Neuronal stem cell (in vitro differentiated cells): Measurements from ENCODE around the gene ASH1L.
"Not testable (repeated sequence)": the region's sequence is repeated elsewhere in the genome, so short reads cannot be mapped to it uniquely, and the experiment has no call there.

Experiments
- DNase-seq: peaks from one replicate; pipeline ENCODE4 v3.0.0-alpha.2; 2013; ENCODE audit warnings: low spot score
- H2AFZ ChIP-seq: one replicate; pipeline ENCODE4 v1.6.1; 2013; ENCODE audit warnings: mild to moderate bottlenecking, low read length, inconsistent platforms
- H2AK5ac ChIP-seq: 2 replicates; pipeline ENCODE4 v1.6.1; 2013; ENCODE audit warnings: low read depth, mild to moderate bottlenecking, inconsistent platforms, low read length, moderate library complexity, mixed read lengths
- H2BK120ac ChIP-seq: 2 replicates; pipeline ENCODE4 v1.6.1; 2013; ENCODE audit warnings: low read depth, mild to moderate bottlenecking, inconsistent platforms, low read length, moderate library complexity, mixed read lengths
- H2BK12ac ChIP-seq: one replicate; pipeline ENCODE4 v1.6.1; 2013; ENCODE audit warnings: low read length, inconsistent platforms
- H2BK15ac ChIP-seq: 2 replicates; pipeline ENCODE4 v1.6.1; 2013; ENCODE audit warnings: mild to moderate bottlenecking, low read length, inconsistent platforms, mixed read lengths
- H2BK5ac ChIP-seq: one replicate; pipeline ENCODE4 v1.6.1; 2013; ENCODE audit warnings: inconsistent platforms, mild to moderate bottlenecking, low read length, moderate library complexity
- H3K14ac ChIP-seq: one replicate; pipeline ENCODE4 v1.6.1; 2013; ENCODE audit warnings: low read length, inconsistent platforms
- H3K18ac ChIP-seq: 2 replicates; pipeline ENCODE4 v1.6.1; 2013; ENCODE audit warnings: low read length, inconsistent platforms
- H3K23ac ChIP-seq: 2 replicates; pipeline ENCODE4 v1.6.1; 2013; ENCODE audit warnings: low read depth, mild to moderate bottlenecking, mixed read lengths, low read length, inconsistent platforms; ENCODE audit not compliant: poor library complexity
- H3K27ac ChIP-seq: replicated peaks from 3 replicates; pipeline ENCODE4 v1.5.1; 2013; ENCODE audit warnings: low read length, inconsistent platforms
- H3K27me3 ChIP-seq, 3 experiments: 2 replicates each; pipeline ENCODE4 v1.6.1; 2013; ENCODE audit warnings: low read length in 3 of 3, mild to moderate bottlenecking in 2 of 3, inconsistent platforms in 1 of 3, low read depth in 1 of 3, mixed read lengths in 1 of 3, moderate library complexity in 1 of 3; ENCODE audit not compliant: control insufficient read depth in 3 of 3, insufficient read depth in 3 of 3
- H3K36me3 ChIP-seq, 2 donors: replicated peaks in 1 of 2; 2 replicates each; pipeline ENCODE4 v1.6.1; 2013; ENCODE audit warnings: low read length in 2 of 2; ENCODE audit not compliant: control insufficient read depth in 2 of 2, insufficient read depth in 2 of 2
- H3K4ac ChIP-seq: 2 replicates; pipeline ENCODE4 v1.6.1; 2013; ENCODE audit warnings: inconsistent platforms, mild to moderate bottlenecking, low read length, moderate library complexity
- H3K4me1 ChIP-seq, 2 donors: 1 replicate in 1 of 2; 2 replicates in 1 of 2; pipeline ENCODE4 v1.6.1; 2013; ENCODE audit warnings: low read length in 2 of 2, low read depth in 1 of 2; ENCODE audit not compliant: control insufficient read depth in 2 of 2, insufficient read depth in 1 of 2
- H3K4me2 ChIP-seq: one replicate; pipeline ENCODE4 v1.6.1; 2013; ENCODE audit warnings: mild to moderate bottlenecking, low read length, inconsistent platforms; ENCODE audit not compliant: insufficient read depth, poor library complexity, severe bottlenecking
- H3K4me3 ChIP-seq, 2 donors: 2 replicates each; pipeline ENCODE4 v1.5.1; 2013; ENCODE audit warnings: low read length in 2 of 2, mild to moderate bottlenecking in 2 of 2, inconsistent platforms in 1 of 2, moderate library complexity in 1 of 2
- H3K79me1 ChIP-seq: one replicate; pipeline ENCODE4 v1.6.1; 2013; ENCODE audit warnings: low read depth, mild to moderate bottlenecking, inconsistent platforms, low read length, moderate library complexity
- H3K9ac ChIP-seq: one replicate; pipeline ENCODE4 v1.6.1; 2013; ENCODE audit warnings: mild to moderate bottlenecking, low read depth, low read length, inconsistent platforms; ENCODE audit not compliant: poor library complexity
- H3K9me3 ChIP-seq, 2 donors: replicated peaks in 1 of 2; 2 replicates each; pipeline versions ENCODE3 to v1.6.1; 2013; ENCODE audit warnings: low read length in 2 of 2, mild to moderate bottlenecking in 2 of 2, inconsistent platforms in 1 of 2, low read depth in 1 of 2, mixed read lengths in 1 of 2, moderate library complexity in 1 of 2; ENCODE audit not compliant: control insufficient read depth in 2 of 2, insufficient read depth in 1 of 2
- H4K8ac ChIP-seq: one replicate; pipeline ENCODE4 v1.6.1; 2013; ENCODE audit warnings: low read depth, mild to moderate bottlenecking, inconsistent platforms, low read length, moderate library complexity
- H4K91ac ChIP-seq: one replicate; pipeline ENCODE4 v1.6.1; 2013; ENCODE audit warnings: low read length, low read depth, mild to moderate bottlenecking, inconsistent platforms; ENCODE audit not compliant: poor library complexity
- WGBS, 2 donors: extraction: QIAGEN DNeasy Blood & Tissue Kit; methylation state at CpG; one replicate each; pipeline ENCODE4 v1.1.7; 2013; ENCODE audit warnings: missing lambda C conversion rate in 2 of 2, mixed read lengths in 1 of 2; ENCODE audit not compliant: insufficient read length in 2 of 2, insufficient replicate concordance in 1 of 2; ENCODE audit errors: extremely low coverage in 2 of 2; 5-methylcytosine and 5-hydroxymethylcytosine counted together

The ASH1L gene

DNA sequence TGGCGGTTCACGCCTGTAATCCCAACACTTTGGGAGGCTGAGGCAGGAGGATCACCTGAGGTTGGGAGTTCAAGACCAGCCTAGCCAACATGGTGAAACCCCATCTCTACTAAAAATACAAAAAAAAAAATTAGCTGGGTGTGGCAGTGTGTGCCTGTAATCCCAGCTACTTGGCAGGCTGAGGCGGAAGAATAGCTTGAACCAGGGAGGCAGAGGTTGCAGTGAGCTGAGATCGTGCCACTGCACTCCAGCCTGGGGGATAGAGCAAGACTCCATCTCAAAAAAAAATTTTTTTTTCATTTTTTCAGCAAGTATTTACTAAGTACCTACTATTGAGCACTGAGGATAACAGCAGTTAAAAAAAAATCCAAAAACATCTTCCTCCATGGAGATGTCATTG, 69.0 kb downstream of the ASH1L start:
- not testable (repeated sequence) for DNase-seq, H3K27me3 ChIP-seq
- WGBS, 2 donors = no CpG with 5 or more reads among the region's 4 CpGs

GRCh38 chr1:155488419-155488818, 74.2 kb downstream of the ASH1L start:
- not testable (repeated sequence) for H3K9me3 ChIP-seq, H2BK5ac ChIP-seq, H2BK120ac ChIP-seq, H2AFZ ChIP-seq, H2BK15ac ChIP-seq, H2AK5ac ChIP-seq, H3K23ac ChIP-seq, H3K18ac ChIP-seq, H2BK12ac ChIP-seq, H3K4me1 ChIP-seq, H3K79me1 ChIP-seq, H3K4me2 ChIP-seq, H3K4me3 ChIP-seq, H4K91ac ChIP-seq, H4K8ac ChIP-seq, H3K14ac ChIP-seq, H3K4ac ChIP-seq, DNase-seq, H3K36me3 ChIP-seq, H3K27ac ChIP-seq, H3K9ac ChIP-seq, H3K27me3 ChIP-seq
- no CpG with 5 or more reads among the region's 6 CpGs for WGBS, 2 donors

More for the DNA sequence above, 69.0 kb downstream of the ASH1L start:
- not testable (repeated sequence) for H2BK5ac ChIP-seq, H3K4me2 ChIP-seq, H2AK5ac ChIP-seq, H2BK15ac ChIP-seq, H3K4me3 ChIP-seq, H3K4ac ChIP-seq, H3K9me3 ChIP-seq, H3K18ac ChIP-seq, H3K36me3 ChIP-seq, H3K79me1 ChIP-seq, H3K27ac ChIP-seq, H3K14ac ChIP-seq, H3K9ac ChIP-seq, H2AFZ ChIP-seq, H4K91ac ChIP-seq, H2BK120ac ChIP-seq, H2BK12ac ChIP-seq, H3K23ac ChIP-seq, H3K4me1 ChIP-seq, H4K8ac ChIP-seq

- no peak overlapping the region for H4K91ac ChIP-seq
- H3K18ac ChIP-seq = no peak overlapping the region
- no peak overlapping the region for H2BK15ac ChIP-seq
- H3K23ac ChIP-seq = no peak overlapping the region
- H3K14ac ChIP-seq = no peak overlapping the region
- H3K79me1 ChIP-seq = no peaks in the 10 kb centered on the region
- H4K8ac ChIP-seq = no peak overlapping the region
- H3K4me1 ChIP-seq = no peaks in the 10 kb centered on the region
- no peak overlapping the region for H2AK5ac ChIP-seq
- no peak overlapping the region for H2BK12ac ChIP-seq
- H2AFZ ChIP-seq = no peak overlapping the region
- no peak overlapping the region for H3K9ac ChIP-seq
- H3K4me2 ChIP-seq = no peak overlapping the region
- H2BK5ac ChIP-seq = no peak overlapping the region
- no peaks in the 10 kb centered on the region for H3K27me3 ChIP-seq
- H3K4me3 ChIP-seq = no peak overlapping the region
- peaks cover 0 to 3% of the 10 kb centered on the region in 2 donors for H3K9me3 ChIP-seq
- H3K4ac ChIP-seq = no peak overlapping the region
- peaks cover 0 to 13% of the 10 kb centered on the region in 2 donors for H3K36me3 ChIP-seq
- no CpG with 5 or more reads among the region's 4 CpGs for WGBS, 2 donors
- DNase-seq = no peak
- no peak overlapping the region for H3K27ac ChIP-seq
- H2BK120ac ChIP-seq = no peak overlapping the region
Measured at GRCh38 chr1:155487541-155487940, 75.1 kb downstream of the ASH1L start.

- not testable (repeated sequence) for H2AK5ac ChIP-seq, H4K8ac ChIP-seq, H3K9me3 ChIP-seq, H3K79me1 ChIP-seq, H2AFZ ChIP-seq, H3K9ac ChIP-seq, DNase-seq, H2BK120ac ChIP-seq, H2BK15ac ChIP-seq, H3K4me1 ChIP-seq, H4K91ac ChIP-seq, H3K18ac ChIP-seq, H3K27me3 ChIP-seq, H3K27ac ChIP-seq, H2BK12ac ChIP-seq, H3K23ac ChIP-seq, H3K4me3 ChIP-seq, H3K14ac ChIP-seq, H2BK5ac ChIP-seq, H3K4me2 ChIP-seq, H3K4ac ChIP-seq
- H3K36me3 ChIP-seq = peaks cover 3 to 19% of the 10 kb centered on the region in 2 donors
- no CpG with 5 or more reads among the region's 6 CpGs for WGBS, 2 donors
Measured at GRCh38 chr1:155486952-155487351, 75.7 kb downstream of the ASH1L start.
